GM20000 (cell line): Measurements from ENCODE around the gene MRAS.

Experiments used
- DNase-seq: peaks from one replicate; pipeline ENCODE4 v3.0.0; 2012; ENCODE audit warnings: low spot score
- CTCF ChIP-seq: IDR thresholded peaks from 2 replicates; pipeline ENCODE4 v1.5.1; 2012; ENCODE audit warnings: mild to moderate bottlenecking, control low read depth; ENCODE audit errors: extremely low read depth, missing control alignments

The MRAS gene

GRCh38 chr3:138438896-138439295 lies 90.5 kb downstream of the MRAS start:
- no peak for TF ChIP-seq CTCF
- no peak for DNase-seq

GRCh38 chr3:138439646-138440045 lies 91.3 kb downstream of the MRAS start:
- DNase-seq = no peak
- TF ChIP-seq CTCF = no peak

GRCh38 chr3:138440121-138440521 lies 91.7 kb downstream of the MRAS start:
- no peak for TF ChIP-seq CTCF
- DNase-seq = no peak

- TF ChIP-seq CTCF = no peak
- no peak for DNase-seq
Measured at GRCh38 chr3:138440596-138440995, 92.2 kb downstream of the MRAS start.

GRCh38 chr3:138441256-138441655 lies 92.9 kb downstream of the MRAS start:
- TF ChIP-seq CTCF = no peak
- no peak for DNase-seq

GRCh38 chr3:138441742-138442141 lies 93.4 kb downstream of the MRAS start:
- TF ChIP-seq CTCF = no peak
- no peak for DNase-seq

- TF ChIP-seq CTCF = no peak
- DNase-seq = no peak
Measured at GRCh38 chr3:138442433-138442832, 94.1 kb downstream of the MRAS start.

- DNase-seq = no peak
- TF ChIP-seq CTCF = no peak
Measured at GRCh38 chr3:138443091-138443490, 94.7 kb downstream of the MRAS start.
